ENCODE data around the gene ZNF550.

GRCh38 chr19:57557659-57558058, 2.0 kb downstream of the ZNF550 start:
- TF ChIP-seq CTCF (IDR thresholded peaks at IDR 0.05) (no peak), ZFX (IDR thresholded peaks at IDR 0.05; ENCODE audit: borderline replicate concordance) (no peak)
